SK-N-SH (cell line): ENCODE results near the gene GRIP1.

Source experiments
- CHD2 ChIP-seq: fragments of 150-350 bp; IDR thresholded peaks from 2 replicates; pipeline ENCODE4 v1.6.1; 2018; ENCODE audit warnings: low read length; ENCODE audit not compliant: partially characterized antibody
- CTCF ChIP-seq: fragments of 200-600 bp; sonication (generic); IDR thresholded peaks from 2 replicates; pipeline ENCODE4 v1.6.1; 2017; ENCODE audit warnings: antibody characterized with exemption, mild to moderate bottlenecking, moderate library complexity
- GABPA ChIP-seq: IDR thresholded peaks from 2 replicates; pipeline ENCODE4 v1.4.0; 2012; ENCODE audit warnings: low read depth, mild to moderate bottlenecking
- GATA2 ChIP-seq: sonication (generic); formaldehyde crosslinking; IDR thresholded peaks from 2 replicates; pipeline ENCODE4 v1.5.0; 2020; ENCODE audit warnings: mild to moderate bottlenecking, missing genetic modification reagents
- MAX ChIP-seq: IDR thresholded peaks from 2 replicates; pipeline ENCODE4 v1.4.0; 2012; ENCODE audit warnings: low read depth
- NRF1 ChIP-seq: IDR thresholded peaks from 2 replicates; pipeline ENCODE4 v1.6.1; 2012; ENCODE audit warnings: low read depth, mild to moderate bottlenecking, low read length
- POLR2AphosphoS5 ChIP-seq: IDR thresholded peaks from 2 replicates; pipeline ENCODE4 v1.6.1; 2012; ENCODE audit warnings: low read depth, low read length
- RCOR1 ChIP-seq: fragments of 150-350 bp; IDR thresholded peaks from 2 replicates; pipeline ENCODE4 v1.6.1; 2017; ENCODE audit warnings: antibody characterized with exemption, low read length
- REST ChIP-seq: IDR thresholded peaks from 2 replicates; pipeline ENCODE4 v1.6.1; 2012; ENCODE audit warnings: mild to moderate bottlenecking, low read depth, low read length, moderate library complexity
- TAF1 ChIP-seq: IDR thresholded peaks from 2 replicates; pipeline ENCODE4 v1.6.1; 2012; ENCODE audit warnings: low read depth, mild to moderate bottlenecking, low read length, moderate library complexity, borderline replicate concordance
- YY1 ChIP-seq: IDR thresholded peaks from 2 replicates; pipeline ENCODE4 v1.4.0; 2012; ENCODE audit warnings: low read depth, mild to moderate bottlenecking

GRCh38 chr12:66340131-66340530 lies 338.7 kb downstream of the GRIP1 start:
- no peak for TF ChIP-seq CTCF
- TF ChIP-seq GATA2: no peak
- TF ChIP-seq GABPA: no peak
- TF ChIP-seq YY1: no peak
- no peak for TF ChIP-seq REST
- no peak for TF ChIP-seq POLR2AphosphoS5
- no peak for TF ChIP-seq NRF1
- no peak for TF ChIP-seq MAX
- TF ChIP-seq CHD2: no peak
- no peak for TF ChIP-seq RCOR1
- no peak for TF ChIP-seq TAF1
